IPS-11a (cell line): ENCODE measurements around the gene CDH8.
"Not testable (repeated sequence)": the region's sequence is repeated elsewhere in the genome, so short reads cannot be mapped to it uniquely, and the experiment has no call there.

Experiments
- H3K4me3 ChIP-seq: one replicate; pipeline ENCODE4 v1.5.1; 2013; ENCODE audit warnings: low read depth, low read length, control low read depth

The CDH8 gene

DNA sequence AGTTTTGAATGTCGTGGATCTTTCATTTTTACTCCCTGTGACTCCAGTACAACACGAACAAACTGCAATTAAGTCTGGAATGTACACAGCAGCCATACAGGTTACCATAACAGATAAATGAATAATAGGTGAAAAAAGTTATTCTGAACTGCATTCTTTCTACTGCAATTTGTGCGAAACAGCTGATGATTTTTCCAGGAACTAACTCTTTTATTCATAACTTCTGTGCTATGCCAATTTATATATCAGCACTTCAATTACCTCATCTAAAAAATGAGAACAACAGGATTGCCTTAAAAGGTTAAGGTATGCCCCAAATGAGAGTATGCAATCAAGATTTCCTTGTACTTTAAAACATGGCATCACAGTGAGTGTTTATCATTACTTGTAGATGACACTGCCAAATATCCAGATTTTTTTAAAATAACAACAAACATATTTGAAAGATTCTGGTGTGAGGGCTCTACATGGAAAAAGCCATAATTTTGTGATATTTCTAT is 238.9 kb downstream of the CDH8 start:
- H3K4me3 ChIP-seq = no peak overlapping the region

DNA sequence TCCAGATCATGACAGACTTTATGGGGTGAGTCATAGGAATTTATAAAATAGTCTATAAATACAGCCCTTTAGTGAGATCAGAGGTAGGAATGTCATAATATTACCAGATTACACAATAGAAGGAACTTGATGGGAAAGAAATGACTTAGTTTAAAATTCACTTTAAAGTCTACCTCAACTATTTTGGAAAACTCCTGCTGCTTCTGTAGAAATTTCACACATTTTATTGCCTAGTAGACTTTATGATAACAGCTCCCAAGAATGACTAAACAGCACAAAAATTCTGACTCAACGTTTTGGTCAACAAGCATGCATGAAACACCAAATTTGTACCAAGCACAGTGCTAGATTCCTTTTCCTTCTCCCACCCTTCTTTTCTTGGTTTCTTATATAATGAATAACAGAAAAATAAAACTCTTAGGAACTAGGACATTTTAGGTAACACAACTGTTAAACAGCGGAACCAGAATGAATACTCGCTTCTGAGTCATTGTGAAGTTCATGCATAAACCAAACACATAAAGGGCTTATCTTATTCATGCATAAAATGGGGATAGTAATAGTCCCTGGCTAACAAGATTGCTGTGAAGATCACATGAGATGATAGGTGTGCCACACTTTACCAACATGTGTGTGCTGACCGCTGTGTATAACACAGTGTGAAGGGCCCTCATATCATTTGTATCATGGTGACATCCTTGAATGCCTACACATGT is 243.9 kb downstream of the CDH8 start:
- H3K4me3 ChIP-seq = no peak overlapping the region

DNA sequence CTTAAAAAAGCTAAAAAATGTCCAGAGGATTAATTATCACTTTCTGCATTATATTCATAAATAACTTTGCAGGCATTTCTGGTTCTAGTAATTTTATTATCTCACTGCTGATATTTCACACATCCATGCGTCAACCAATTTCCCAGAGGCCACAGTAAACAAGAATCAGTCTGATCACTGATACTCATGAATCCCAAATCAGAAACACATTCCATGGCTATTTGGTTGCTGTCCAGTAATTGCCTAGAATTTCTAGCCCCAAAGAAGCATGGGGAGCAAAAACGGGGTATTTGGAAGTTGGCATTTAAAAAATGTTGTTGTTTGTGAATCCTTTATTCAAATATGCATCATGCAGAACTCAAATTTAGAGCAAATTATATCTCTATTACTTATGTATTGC is 244.8 kb downstream of the CDH8 start:
- H3K4me3 ChIP-seq = no peak overlapping the region

DNA sequence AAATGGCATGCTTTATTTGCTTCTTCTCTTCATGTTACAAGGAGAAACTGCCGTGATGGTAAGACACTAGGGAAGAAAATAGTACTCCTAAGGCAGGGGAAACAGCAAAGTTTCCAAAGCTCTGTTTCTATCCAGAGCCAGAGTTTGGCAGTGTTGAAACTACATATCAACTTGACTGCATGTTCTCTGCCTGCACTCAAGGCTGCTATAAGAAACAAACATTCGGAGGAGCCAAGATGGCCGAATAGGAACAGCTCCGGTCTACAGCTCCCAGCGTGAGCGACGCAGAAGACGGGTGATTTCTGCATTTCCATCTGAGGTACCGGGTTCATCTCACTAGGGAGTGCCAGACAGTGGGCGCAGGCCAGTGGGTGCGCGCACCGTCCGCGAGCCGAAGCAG is 254.4 kb downstream of the CDH8 start:
- H3K4me3 ChIP-seq = not testable (repeated sequence)

DNA sequence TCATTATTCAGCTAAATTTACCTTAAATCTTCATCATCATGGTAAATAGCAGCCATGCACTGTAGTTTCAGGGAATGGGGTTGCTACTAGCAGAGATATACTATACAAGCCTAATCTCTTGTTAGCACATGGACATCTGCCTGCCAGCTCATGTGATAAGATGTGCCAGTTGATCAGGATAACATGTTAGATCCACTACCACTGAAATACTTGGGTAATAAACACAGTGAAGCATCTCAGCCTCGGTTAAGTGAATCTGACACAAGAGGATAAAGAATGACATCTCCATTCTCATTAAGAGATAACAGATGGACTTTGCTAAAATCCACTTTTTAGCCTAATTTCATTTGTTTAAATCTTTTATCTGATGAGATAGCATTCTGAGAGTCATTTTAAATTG is 256.1 kb downstream of the CDH8 start:
- H3K4me3 ChIP-seq = no peak overlapping the region

DNA sequence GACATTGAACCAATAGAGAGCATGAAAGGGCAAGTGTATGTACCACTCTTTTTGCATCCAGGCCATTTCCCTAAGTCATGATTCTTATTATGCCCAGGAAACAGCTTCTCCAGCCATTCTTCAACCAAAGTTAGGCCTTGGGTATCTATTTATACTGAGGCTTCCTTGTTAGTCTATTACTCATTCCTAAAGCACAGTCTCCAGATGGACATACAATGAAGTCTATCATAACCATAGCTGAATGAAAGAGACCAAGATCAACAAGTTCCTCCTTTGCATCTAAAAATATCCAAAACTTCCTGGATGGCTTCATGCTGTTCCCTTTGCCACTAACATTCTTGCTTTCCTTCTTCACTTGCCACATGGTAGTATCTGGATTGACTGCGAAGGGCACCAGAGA is 265.9 kb downstream of the CDH8 start:
- no peak overlapping the region for H3K4me3 ChIP-seq

DNA sequence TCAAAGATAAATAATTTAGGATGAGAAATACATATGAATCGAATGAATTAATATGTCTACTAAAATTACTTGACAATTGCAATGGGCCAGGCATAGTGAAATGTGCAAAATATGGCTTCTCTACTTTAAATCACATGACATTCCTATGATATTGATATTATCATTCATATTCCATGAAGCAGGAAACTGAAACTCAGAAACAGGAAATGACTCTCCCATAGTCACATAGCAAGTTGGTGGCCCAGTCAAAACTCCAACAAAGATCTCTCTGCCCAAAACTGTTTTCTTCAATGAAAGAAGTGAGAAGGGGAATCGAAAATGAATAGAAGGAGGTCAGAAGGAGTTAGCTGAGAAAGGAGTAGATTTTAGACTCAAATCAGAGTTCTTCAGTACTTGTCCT is 272.2 kb downstream of the CDH8 start:
- no peak overlapping the region for H3K4me3 ChIP-seq

DNA sequence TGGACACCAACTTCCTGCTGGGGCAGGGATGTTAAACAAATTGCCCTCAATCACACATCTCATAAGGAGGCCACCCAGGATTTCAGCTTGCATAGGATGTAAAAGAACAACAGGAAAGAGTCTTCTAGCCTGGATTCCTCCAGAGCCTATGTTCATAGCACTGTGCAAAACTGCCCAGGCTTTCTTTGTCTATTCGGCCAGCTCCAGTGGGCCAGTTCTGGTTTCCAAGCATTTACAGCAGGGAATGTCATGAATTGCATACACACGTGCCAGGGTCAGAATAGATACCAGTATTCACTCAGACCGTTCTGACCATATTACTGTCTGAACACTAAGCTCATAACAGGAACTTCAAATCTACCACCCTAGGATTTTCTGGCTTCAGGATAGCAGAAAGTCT is 273.2 kb downstream of the CDH8 start:
- no peak overlapping the region for H3K4me3 ChIP-seq

DNA sequence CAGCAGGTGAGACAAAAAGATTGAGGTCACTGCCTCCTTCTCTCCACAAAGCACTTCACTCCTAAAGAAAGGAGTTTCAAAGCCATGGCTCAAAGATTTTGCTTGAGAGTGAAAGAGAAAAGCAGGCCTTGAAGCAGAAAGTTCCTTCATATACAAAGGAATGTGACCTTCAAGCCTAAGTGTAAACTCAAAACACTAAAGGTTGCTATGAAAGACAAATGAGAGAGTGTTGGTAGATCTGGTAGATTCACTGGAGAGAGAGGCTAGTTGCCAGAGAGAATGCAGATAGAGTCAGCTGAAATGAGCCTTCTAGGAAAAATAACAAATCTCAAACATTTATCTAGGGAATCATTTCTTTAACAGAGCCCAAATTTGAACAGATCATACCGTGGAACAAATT is 305.2 kb downstream of the CDH8 start:
- H3K4me3 ChIP-seq = no peak overlapping the region

DNA sequence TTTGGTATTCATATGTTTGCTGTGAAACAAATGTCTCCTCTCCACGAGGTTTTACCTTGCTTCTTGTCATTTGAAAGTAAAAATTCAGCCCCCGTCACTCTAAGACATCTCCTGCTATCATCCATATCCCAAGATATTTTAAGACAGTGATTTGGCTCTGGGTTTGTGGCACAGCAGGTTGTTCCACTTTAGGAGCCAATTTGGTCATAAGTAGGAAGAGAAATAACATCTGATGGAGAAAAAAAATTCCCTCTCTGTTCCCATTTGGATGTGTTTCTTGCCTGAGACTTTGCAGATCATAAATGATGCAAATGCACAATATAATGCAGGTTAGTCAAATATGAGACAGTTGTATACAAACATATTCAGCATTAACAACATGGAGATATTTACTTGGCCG is 309.5 kb downstream of the CDH8 start:
- H3K4me3 ChIP-seq = no peak overlapping the region

DNA sequence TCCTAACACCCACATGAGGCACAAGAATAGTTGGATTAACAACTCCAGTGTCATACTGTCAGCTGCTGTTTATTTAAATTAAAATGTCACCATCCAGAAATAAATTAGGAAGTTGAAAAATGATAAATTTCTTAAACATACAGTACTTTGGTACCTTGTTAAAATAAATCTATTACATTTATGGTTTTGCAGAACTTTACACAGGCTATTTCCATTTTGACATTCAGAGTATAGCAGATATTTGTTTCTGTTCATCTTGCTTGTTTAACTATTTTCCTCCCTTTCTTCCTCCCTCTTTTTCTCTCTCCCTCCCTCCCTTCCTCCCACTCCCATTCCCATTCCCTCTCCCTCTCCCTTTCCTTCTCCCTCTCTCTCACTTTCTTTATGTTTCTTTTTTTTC is 310.1 kb downstream of the CDH8 start:
- H3K4me3 ChIP-seq = no peak overlapping the region

DNA sequence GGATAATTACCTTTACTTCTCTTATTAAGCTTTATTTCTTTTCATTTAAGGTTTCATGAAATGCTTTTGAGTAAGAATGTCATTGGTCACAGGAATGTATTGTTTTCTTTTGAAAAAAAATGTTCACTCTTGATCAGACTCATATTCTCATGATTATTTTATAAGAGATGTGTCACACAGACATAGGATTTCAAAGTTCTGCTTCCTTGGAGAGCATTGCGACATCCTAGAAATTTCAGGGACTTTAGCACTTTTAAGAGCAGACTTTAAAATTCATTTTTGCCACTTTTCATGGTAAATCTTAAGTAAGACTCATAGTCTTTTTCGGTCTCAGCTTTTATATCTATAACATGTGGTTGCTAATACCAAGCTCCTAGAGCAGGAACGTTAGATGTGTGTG is 314.7 kb downstream of the CDH8 start:
- H3K4me3 ChIP-seq = no peak overlapping the region

DNA sequence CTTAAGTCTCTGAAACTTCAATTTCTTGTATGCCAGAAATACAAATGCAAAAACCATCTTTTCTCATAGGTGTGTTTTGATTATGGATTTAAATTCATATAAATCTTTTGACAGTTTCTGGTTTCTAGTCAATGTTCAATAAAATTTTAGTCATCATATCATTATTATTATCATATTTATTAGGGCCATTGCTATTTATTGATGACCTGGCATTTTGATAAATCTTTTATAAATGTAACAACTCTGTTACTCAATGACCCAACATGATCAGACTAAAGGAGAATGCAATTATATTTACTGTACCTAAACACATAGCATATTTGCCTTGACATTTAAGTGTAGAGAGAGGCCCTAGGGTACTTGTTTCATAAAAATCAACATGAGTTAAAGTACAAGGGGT is 320.8 kb downstream of the CDH8 start:
- H3K4me3 ChIP-seq = no peak overlapping the region

DNA sequence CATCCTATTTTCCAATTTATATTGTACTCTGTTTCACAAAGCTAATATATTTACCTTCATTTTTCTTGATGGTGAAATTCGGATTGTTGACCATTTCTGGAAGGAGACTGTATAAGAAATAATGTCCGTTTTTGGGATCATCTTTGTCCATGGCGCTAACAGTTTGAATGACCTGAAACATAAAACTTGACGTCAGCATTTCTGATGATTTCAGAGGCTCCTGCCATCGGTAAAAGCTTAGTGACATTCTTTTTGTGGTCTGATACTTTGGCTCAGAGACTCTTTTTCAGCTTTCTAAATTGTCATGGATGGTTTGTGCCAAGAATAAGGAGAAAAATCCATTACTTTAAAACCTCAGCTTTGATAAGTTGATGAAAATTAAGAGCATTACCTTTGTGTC is 322.5 kb downstream of the CDH8 start:
- no peak overlapping the region for H3K4me3 ChIP-seq

DNA sequence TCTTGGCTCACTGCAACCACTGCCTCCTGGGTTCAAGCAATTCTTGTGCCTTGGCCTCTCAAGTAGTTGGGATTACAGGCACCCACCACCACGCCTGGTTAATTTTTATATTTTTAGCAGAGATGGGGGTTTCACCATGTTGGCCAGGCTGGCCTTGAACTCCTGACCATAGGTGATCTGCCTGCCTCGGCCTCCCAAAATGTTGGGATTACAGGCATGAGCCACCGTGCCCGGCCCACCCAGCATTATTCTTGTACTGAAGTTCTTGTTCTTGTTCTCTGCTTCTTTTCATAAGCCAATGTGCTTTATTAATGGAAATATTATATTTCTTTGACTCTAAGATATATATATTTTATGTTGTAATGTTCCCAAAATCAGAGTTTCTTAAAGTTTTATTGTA is 336.6 kb downstream of the CDH8 start:
- H3K4me3 ChIP-seq = not testable (repeated sequence)

DNA sequence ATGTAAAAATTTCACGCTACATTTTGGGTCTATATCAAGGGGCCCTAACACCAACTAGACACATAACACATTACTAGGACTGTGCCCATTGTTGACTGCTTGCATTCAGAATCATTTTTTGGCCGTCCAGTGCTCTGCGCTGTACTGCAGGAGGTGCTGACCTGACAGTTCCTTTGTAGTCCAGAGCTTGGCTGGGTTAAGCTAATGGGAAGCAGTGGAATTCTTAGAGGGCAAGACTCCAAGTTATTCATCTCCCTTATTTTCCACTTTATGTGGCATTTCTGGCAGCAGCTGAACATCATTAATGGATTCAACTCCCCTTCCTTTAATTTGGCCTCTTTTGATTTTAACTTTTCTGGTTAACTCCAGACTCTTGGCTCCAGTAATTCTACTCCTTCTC is 351.7 kb downstream of the CDH8 start:
- no peak overlapping the region for H3K4me3 ChIP-seq

DNA sequence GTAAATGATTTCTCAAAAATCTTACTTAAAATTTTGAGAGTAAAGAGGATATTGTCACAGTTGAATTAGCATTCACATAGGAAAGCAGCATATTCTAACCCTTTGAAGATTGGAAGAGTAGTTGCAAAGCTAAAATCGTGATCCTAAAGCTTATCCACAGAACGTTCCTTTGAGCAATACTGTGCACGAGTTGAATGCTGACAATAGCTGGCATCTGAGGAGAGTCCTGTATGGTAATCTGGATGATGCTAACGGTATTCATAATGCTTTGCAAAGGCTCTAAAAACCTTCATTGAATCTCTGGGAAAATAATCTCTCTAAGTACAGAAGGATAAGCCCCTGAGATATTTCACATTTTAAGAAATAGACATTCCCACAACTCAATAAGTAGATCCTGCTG is 354.6 kb downstream of the CDH8 start:
- H3K4me3 ChIP-seq = no peak overlapping the region

DNA sequence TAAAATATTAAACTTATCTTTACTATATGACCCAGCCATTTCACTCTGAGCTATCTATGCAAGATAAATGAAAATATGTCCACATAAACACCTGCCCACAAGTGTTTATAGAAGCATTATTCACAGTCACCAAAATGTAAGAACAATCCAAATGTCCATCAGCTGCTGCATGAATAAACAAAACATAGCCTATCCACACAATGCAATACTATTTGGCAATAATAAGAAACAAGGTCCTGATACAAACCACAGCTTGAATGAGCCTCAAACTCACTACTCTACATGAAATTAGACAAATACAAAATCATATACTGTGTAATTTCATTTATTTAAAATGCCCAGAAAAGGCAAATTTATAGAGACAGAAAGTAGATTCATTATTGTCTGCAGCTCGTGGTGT is 355.1 kb downstream of the CDH8 start:
- no peak overlapping the region for H3K4me3 ChIP-seq

DNA sequence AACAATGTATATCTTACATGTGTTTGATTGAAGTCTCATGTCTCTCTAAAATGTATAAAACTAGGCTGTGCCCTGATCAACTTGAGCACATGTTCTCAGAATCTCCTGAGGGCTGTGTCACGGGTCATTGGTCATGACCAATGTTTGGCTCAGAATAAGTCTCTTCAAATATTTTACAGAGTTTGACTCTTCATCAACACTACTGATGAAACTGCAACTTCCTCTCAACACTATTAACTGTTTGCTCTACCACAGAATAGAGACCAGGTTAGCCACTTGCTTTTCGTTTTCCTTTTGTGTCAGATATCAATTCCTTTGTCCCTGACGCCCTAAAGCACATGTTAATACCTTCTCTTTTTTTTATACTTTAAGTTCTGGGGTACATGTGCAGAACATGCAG is 358.1 kb downstream of the CDH8 start:
- no peak overlapping the region for H3K4me3 ChIP-seq

DNA sequence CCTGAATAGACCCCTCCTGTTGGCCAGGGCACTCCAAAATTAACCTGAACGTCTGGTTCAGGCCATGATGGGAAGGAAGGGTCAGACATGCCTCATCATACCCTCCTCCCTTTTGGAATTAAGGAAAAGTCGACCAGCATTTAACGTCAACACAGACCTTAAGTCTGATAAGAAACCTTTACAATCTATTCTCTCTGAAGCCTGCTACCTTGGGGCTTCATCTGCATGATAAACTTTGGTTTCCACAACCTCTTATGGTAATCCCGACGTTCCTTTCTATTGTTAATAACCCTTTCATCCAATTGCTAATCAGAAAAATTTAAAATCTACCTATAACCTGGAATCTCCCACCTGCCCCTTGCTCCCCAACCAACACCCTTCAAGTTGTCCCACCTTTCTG is 358.5 kb downstream of the CDH8 start:
- no peak overlapping the region for H3K4me3 ChIP-seq

DNA sequence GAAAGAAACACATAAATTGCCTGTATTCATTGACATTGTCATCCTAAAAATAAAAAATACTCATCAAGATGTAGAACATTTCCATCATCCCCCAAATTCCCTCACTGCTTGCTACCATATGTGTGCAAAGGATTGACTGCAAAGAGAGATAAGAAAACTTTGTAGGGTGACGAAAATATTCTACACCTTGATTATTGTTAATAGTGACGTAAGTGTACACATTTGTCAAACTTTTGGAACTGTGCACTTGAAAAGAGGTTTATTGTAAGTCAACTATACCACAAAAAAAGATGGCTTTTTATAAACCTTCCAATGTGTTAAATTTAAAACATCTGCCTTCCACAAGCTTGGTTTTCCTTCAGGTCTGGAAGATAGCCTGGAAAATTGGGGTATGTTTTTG is 359.5 kb downstream of the CDH8 start:
- H3K4me3 ChIP-seq = no peak overlapping the region

DNA sequence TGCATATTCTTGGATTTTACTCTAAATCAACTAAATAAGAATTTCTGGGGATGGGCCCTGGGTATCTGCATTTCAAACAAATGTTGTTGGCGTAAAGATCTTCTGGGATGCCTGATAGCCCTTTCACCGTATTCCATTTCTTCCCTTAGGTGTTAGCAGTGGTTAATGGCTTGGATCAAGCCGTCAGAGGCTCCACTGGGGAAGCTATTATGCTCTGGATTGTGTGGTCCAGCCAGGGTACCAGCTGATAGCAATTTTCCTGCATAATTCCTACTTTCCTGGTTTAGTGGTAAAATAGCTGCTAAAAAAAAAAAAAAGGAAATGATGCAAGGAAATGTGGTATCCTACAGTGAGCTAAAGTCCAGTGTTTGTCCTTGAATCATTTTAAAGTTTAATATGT is 365.1 kb downstream of the CDH8 start:
- H3K4me3 ChIP-seq = no peak overlapping the region

DNA sequence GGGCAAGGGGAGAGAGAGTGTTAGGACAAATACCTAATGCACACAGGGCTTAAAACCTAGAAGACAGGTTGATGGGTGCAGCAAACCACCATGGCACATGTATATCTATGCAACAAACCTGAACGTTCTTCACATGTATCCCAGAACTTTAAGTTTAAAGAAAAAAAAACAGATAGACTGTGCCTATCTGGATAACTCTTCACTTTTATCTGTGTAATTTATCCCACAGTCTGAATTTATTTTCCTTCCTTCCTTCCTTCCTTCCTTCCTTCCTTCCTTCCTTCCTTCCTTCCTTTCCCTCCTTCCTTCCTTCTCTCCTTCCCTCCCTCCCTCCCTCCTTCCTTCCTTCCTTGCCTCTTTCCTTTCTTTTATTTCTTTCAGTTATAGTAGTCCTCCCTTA is 370.7 kb downstream of the CDH8 start:
- no peak overlapping the region for H3K4me3 ChIP-seq
